ENCODE measurements around the gene TVP23C. TPM values are rescaled to one million over a fixed set of nuclear protein-coding genes. Genes with fewer than 3 reads are reported as not detected.

TVP23C gene
- total RNA-seq, 1 donor from 2014 or later, result 16.1 TPM

GRCh38 chr17:15453782-15454181 is 109.5 kb downstream of the TVP23C start:
- peaks cover 4% of the 10 kb centered on the region for H3K9me3 Mint-ChIP-seq
- TF ChIP-seq, protein P1, sequence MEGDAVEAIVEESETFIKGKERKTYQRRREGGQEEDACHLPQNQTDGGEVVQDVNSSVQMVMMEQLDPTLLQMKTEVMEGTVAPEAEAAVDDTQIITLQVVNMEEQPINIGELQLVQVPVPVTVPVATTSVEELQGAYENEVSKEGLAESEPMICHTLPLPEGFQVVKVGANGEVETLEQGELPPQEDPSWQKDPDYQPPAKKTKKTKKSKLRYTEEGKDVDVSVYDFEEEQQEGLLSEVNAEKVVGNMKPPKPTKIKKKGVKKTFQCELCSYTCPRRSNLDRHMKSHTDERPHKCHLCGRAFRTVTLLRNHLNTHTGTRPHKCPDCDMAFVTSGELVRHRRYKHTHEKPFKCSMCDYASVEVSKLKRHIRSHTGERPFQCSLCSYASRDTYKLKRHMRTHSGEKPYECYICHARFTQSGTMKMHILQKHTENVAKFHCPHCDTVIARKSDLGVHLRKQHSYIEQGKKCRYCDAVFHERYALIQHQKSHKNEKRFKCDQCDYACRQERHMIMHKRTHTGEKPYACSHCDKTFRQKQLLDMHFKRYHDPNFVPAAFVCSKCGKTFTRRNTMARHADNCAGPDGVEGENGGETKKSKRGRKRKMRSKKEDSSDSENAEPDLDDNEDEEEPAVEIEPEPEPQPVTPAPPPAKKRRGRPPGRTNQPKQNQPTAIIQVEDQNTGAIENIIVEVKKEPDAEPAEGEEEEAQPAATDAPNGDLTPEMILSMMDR (IDR thresholded peaks at IDR 0.05), result no peak
- no peak overlapping the region for H3K27ac Mint-ChIP-seq
- H3K4me1 Mint-ChIP-seq, result no peaks in the 10 kb centered on the region
- ATAC-seq (ENCODE audit: low read depth) (no peak), DNase-seq (no peak)
- H3K4me3 Mint-ChIP-seq, result no peak overlapping the region
- H3K36me3 Mint-ChIP-seq (ENCODE audit: low read depth), result no peaks in the 10 kb centered on the region
- H3K27me3 Mint-ChIP-seq, result no peaks in the 10 kb centered on the region
- ChIA-PET POLR2A (no interaction called here), CTCF (no interaction called here)
- intact Hi-C loops (cut with micrococcal nuclease), result no loop called here

GRCh38 chr17:15453246-15453645 is 110.0 kb downstream of the TVP23C start:
- Mint-ChIP-seq H3K27me3 (no peaks in the 10 kb centered on the region), H3K9me3 (peaks cover 4% of the 10 kb centered on the region), H3K27ac (no peak overlapping the region), H3K4me1 (no peaks in the 10 kb centered on the region), H3K4me3 (no peak overlapping the region), H3K36me3 (ENCODE audit: low read depth) (no peaks in the 10 kb centered on the region)
- TF ChIP-seq, protein P1 (IDR thresholded peaks at IDR 0.05), result no peak
- ChIA-PET CTCF (no interaction called here), POLR2A (no interaction called here)
- intact Hi-C loops (cut with micrococcal nuclease), result no loop called here
- ATAC-seq (ENCODE audit: low read depth) (no peak), DNase-seq (no peak)

GRCh38 chr17:15452746-15453145 is 110.5 kb downstream of the TVP23C start:
- no peaks in the 10 kb centered on the region for H3K27me3 Mint-ChIP-seq
- H3K36me3 Mint-ChIP-seq (ENCODE audit: low read depth), result no peaks in the 10 kb centered on the region
- TF ChIP-seq, protein P1 (IDR thresholded peaks at IDR 0.05), result no peak
- H3K4me3 Mint-ChIP-seq, result no peak overlapping the region
- ATAC-seq (ENCODE audit: low read depth) (no peak), DNase-seq (no peak)
- no peak overlapping the region for H3K27ac Mint-ChIP-seq
- CTCF ChIA-PET, result no interaction called here
- no peaks in the 10 kb centered on the region for H3K4me1 Mint-ChIP-seq
- intact Hi-C loops (cut with micrococcal nuclease), result no loop called here
- POLR2A ChIA-PET, result no interaction called here
- peaks cover 4% of the 10 kb centered on the region for H3K9me3 Mint-ChIP-seq

Other genes with a start within 250 kb of the TVP23C start
- gene TEKT3, start 221.9 kb downstream of the TVP23C start, total RNA-seq, result not detected in 2 replicates
- gene CDRT4, start 95.9 kb downstream of the TVP23C start, total RNA-seq, result 3.6 and 5.3 TPM in 2 replicates
- 0.20 and 0.62 TPM in 2 replicates for gene FBXW10B, start 56.2 kb upstream of the TVP23C start, total RNA-seq
- gene TRIM16, start 120.8 kb upstream of the TVP23C start, total RNA-seq, result 8.5 and 9.7 TPM in 2 replicates
- 24.9 and 27.0 TPM in 2 replicates for gene ZNF286A, start 136.3 kb upstream of the TVP23C start, total RNA-seq
- 0.18 TPM in 1 of 2 replicates, not detected in the other for gene TBC1D26, start 168.8 kb upstream of the TVP23C start, total RNA-seq